A673 (cell line): ENCODE measurements around the gene EHD3. TPM values are rescaled to one million over a fixed set of nuclear protein-coding genes. Genes with fewer than 3 reads are reported as not detected.

ENCODE experiments used
- BruUV-seq: library from RNA; stranded (reverse); fragments of 400-500 nt; replicated peaks from 2 replicates; lab custom pipeline; 2021; lab: Mats Ljungman, UMichigan
- CTCF ChIA-PET: fragments of 300-600 bp; sonication (Branson Sonifier 250); formaldehyde crosslinking; loops from one replicate; lab custom pipeline; 2022; ENCODE audit warnings: antibody characterized with exemption; lab: Charles Lee
- POLR2A ChIA-PET: fragments of 300-600 bp; sonication (Branson Sonifier 250); formaldehyde crosslinking; loops from one replicate; lab custom pipeline; 2022; ENCODE audit warnings: antibody characterized with exemption; ENCODE audit not compliant: low non-redundant PET; lab: Charles Lee
- DNase-seq: peaks from one replicate; pipeline ENCODE4 v3.0.0-alpha.2; 2015; ENCODE audit warnings: low spot score
- H3K27ac ChIP-seq: fragments of 200-600 bp; sonication (generic); 2 replicates; pipeline ENCODE4 v1.5.1; 2016; ENCODE audit warnings: mixed run types, low read depth, mild to moderate bottlenecking, mixed read lengths, antibody characterized with exemption, low read length; ENCODE audit not compliant: poor library complexity, severe bottlenecking
- H3K27me3 ChIP-seq: fragments of 200-600 bp; sonication (generic); replicated peaks from 2 replicates; pipeline ENCODE4 v1.6.1; 2017; ENCODE audit warnings: mixed run types, low read depth, mild to moderate bottlenecking, mixed read lengths, antibody characterized with exemption, low read length; ENCODE audit not compliant: insufficient read depth, poor library complexity
- H3K36me3 ChIP-seq: fragments of 200-600 bp; sonication (generic); 2 replicates; pipeline ENCODE4 v1.6.1; 2016; ENCODE audit warnings: mixed run types, mild to moderate bottlenecking, mixed read lengths, antibody characterized with exemption, low read length; ENCODE audit not compliant: insufficient read depth, poor library complexity, severe bottlenecking
- H3K4me1 ChIP-seq: fragments of 200-600 bp; sonication (generic); 2 replicates; pipeline ENCODE4 v1.6.1; 2017; ENCODE audit warnings: mixed run types, mild to moderate bottlenecking, mixed read lengths, antibody characterized with exemption, low read length; ENCODE audit not compliant: insufficient read depth, poor library complexity, severe bottlenecking
- H3K4me3 ChIP-seq: fragments of 200-600 bp; sonication (generic); 2 replicates; pipeline ENCODE4 v1.5.1; 2016; ENCODE audit warnings: low read depth, mixed run types, mild to moderate bottlenecking, mixed read lengths, low read length; ENCODE audit not compliant: poor library complexity, severe bottlenecking
- H3K9me3 ChIP-seq: fragments of 200-600 bp; sonication (generic); 2 replicates; pipeline ENCODE4 v1.6.1; 2016; ENCODE audit warnings: mixed run types, low read depth, mild to moderate bottlenecking, mixed read lengths, antibody characterized with exemption, low read length; ENCODE audit not compliant: poor library complexity, severe bottlenecking
- EZH2 ChIP-seq: fragments of 200-600 bp; sonication (generic); IDR thresholded peaks from 2 replicates; pipeline ENCODE4 v1.6.1; 2017; ENCODE audit warnings: borderline replicate concordance, low read depth, mild to moderate bottlenecking, mixed read lengths, antibody characterized with exemption, low read length; ENCODE audit not compliant: poor library complexity, severe bottlenecking
- intact Hi-C: fragments of 100-400 bp; cut with micrococcal nuclease; formaldehyde crosslinking; loops from one replicate; pipeline ENCODE4 v1.10.0; 2022; ENCODE audit not compliant: unreplicated experiment
- total RNA-seq: library from RNA; stranded (reverse); gene quantifications from 2 replicates; pipeline ENCODE4 v1.2.3, GENCODE V29; 2021
- TF ChIP-seq, protein P1 (sequence below): fragments of 300-800, 200-600 bp; sonication (generic); conservative IDR thresholded peaks from 2 replicates; pipeline ENCODE4 v1.5.1; 2017; ENCODE audit warnings: low read depth, mild to moderate bottlenecking, antibody characterized with exemption, low read length, moderate library complexity, mixed read lengths

Gene EHD3
- total RNA-seq, 1 experiment from 2014 or later, result 4.4 TPM

DNA sequence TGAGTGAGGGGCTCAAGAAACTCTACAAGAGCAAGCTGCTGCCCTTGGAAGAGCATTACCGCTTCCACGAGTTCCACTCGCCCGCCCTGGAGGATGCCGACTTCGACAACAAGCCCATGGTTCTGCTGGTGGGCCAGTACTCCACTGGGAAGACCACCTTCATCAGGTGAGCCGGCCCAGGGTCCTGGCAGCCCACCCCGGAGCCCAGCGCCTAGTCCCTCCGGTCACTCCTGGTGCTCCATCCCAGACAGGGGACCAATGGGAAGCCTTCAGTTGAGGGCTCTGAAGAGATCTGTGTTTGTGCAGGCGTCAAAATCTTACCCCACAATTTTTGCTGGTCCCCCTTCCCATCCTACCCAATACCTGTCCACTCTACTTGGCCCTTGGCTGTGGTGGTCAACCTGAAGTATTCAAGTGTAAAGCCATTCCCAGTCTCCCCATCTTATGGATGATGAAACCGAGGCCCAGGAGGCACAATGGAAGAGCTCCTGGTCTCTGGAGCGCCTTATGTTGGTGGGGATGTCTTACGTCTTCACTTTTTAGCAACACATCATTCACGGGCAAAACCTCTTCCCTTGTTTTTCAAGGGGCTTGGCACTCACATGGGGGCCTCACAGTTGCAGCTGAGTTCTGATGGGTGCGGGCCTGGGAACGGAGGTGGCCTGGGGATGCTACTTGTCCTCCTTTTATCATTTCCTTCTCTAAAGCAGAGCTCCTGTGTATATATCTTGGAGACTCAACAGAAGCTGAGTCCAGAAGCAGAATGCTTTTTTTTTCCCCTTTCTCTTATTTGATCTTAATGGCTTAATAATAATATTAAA is 941 bp downstream of the EHD3 start:
- BruUV-seq, result no TSS peak
- POLR2A ChIA-PET, result no interaction called here
- Histone ChIP-seq H3K27me3 (peaks cover 3% of the 10 kb centered on the region), H3K4me3 (peak overlapping the region; percentile 55), H3K9me3 (no peaks in the 10 kb centered on the region), H3K27ac (no peak overlapping the region), H3K4me1 (peaks cover 5% of the 10 kb centered on the region), H3K36me3 (no peaks in the 10 kb centered on the region)
- DNase-seq, result no peak
- intact Hi-C loops, result loop anchor here (2.0 kb wide), 1 partner anchor 98 kb away; no protein-coding TSS in a partner anchor
- TF ChIP-seq EZH2, result no peak
- TF ChIP-seq, protein P1, sequence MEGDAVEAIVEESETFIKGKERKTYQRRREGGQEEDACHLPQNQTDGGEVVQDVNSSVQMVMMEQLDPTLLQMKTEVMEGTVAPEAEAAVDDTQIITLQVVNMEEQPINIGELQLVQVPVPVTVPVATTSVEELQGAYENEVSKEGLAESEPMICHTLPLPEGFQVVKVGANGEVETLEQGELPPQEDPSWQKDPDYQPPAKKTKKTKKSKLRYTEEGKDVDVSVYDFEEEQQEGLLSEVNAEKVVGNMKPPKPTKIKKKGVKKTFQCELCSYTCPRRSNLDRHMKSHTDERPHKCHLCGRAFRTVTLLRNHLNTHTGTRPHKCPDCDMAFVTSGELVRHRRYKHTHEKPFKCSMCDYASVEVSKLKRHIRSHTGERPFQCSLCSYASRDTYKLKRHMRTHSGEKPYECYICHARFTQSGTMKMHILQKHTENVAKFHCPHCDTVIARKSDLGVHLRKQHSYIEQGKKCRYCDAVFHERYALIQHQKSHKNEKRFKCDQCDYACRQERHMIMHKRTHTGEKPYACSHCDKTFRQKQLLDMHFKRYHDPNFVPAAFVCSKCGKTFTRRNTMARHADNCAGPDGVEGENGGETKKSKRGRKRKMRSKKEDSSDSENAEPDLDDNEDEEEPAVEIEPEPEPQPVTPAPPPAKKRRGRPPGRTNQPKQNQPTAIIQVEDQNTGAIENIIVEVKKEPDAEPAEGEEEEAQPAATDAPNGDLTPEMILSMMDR, result no peak
- CTCF ChIA-PET, result no interaction called here

DNA sequence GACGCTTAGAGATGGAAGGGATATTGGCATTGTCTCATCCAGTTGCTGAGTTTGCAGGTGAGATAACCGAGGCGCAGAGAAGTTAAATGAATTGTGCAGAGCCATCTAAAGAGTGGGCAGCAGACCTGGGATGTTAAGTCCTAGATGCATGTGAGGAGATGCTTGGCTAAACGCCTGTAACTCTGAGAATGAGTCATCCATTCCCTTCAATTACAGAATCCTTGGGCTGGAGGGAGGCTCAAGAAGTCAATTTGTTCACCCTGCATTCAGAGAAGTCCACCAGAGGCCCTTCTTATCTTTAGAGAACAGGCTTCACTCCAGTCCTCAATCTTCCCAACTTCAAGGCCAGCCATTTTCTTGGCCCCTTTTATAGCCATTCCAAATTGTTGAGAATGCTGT is 1.6 kb downstream of the EHD3 start:
- ChIA-PET POLR2A (no interaction called here), CTCF (no interaction called here)
- Histone ChIP-seq H3K4me3 (no peak overlapping the region), H3K27ac (no peak overlapping the region), H3K9me3 (no peaks in the 10 kb centered on the region), H3K4me1 (peaks cover 5% of the 10 kb centered on the region), H3K27me3 (no peaks in the 10 kb centered on the region), H3K36me3 (no peaks in the 10 kb centered on the region)
- TF ChIP-seq, protein P1, result no peak
- no peak for TF ChIP-seq EZH2
- no TSS peak for BruUV-seq
- no peak for DNase-seq
- intact Hi-C loops, result loop anchor here (2.0 kb wide), 1 partner anchor 97 kb away; no protein-coding TSS in a partner anchor

DNA sequence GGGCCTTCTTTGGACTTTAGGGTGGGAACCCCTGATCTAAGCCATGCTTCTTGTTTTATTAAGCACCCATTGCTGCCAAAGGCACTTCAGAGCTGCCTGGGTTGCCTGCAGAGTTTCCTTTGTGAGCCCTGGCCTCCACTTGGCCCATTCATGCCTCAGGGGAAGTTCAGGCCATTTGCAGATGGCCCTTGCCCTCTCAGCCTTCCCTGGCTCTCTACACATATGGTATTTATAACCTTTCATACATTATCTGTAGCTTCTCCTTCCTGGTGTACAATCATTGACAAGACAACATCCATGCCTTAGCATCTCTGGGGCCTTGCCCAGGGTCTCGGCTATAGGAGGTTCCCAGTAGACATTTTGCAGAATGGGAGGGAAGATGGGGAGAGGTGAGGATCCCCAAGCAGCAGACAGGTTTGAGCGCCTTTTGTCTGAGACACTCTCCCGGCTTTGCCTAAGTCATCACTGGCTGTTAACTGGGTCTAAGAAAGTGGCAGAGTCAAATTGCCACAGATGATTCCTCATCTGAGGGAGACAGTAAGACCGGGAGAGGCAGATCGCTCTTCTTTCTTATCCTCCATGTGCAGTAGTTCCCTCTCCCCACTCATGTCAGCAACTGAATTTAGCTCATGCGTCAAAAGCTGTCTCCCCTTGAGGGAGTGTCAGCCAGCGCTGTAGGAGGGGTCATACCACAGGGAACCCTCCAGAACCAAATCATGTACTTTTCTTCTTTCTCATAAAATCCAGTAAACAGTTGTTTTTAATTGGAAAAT is 2.7 kb downstream of the EHD3 start:
- H3K27ac ChIP-seq, result no peak overlapping the region
- no peak for DNase-seq
- H3K4me1 ChIP-seq, result peaks cover 5% of the 10 kb centered on the region
- no peak for TF ChIP-seq EZH2
- TF ChIP-seq, protein P1, result no peak
- H3K4me3 ChIP-seq, result no peak overlapping the region
- POLR2A ChIA-PET, result no interaction called here
- BruUV-seq, result no TSS peak
- H3K9me3 ChIP-seq, result no peaks in the 10 kb centered on the region
- no peaks in the 10 kb centered on the region for H3K36me3 ChIP-seq
- H3K27me3 ChIP-seq, result no peaks in the 10 kb centered on the region
- CTCF ChIA-PET, result no interaction called here
- intact Hi-C loops, result no loop called here
